ENCODE measurements around the gene TRAF3IP1.
"Not testable (repeated sequence)": the region's sequence is repeated elsewhere in the genome, so short reads cannot be mapped to it uniquely, and the experiment has no call there.

Gene TRAF3IP1

GRCh38 chr2:238441262-238442114, 121.2 kb downstream of the TRAF3IP1 start:
- no peak overlapping the region for H3K4me3 ChIP-seq (replicated peaks; ENCODE audit: low read depth, low read length)
- no peak for DNase-seq (ENCODE audit: extremely low read depth, low read depth)
- TF ChIP-seq CTCF (IDR thresholded peaks at IDR 0.05; ENCODE audit: low read depth, low read length, missing control alignments): no peak

- DNase-seq (ENCODE audit: extremely low read depth, low read depth); H3K4me3 ChIP-seq (replicated peaks; ENCODE audit: low read depth, low read length): not testable (repeated sequence)
These were observed 121.9 kb downstream of the TRAF3IP1 start for GRCh38 chr2:238442257-238442656.

GRCh38 chr2:238444242-238444641, 123.9 kb downstream of the TRAF3IP1 start:
- DNase-seq (ENCODE audit: extremely low read depth, low read depth): no peak
- no peak overlapping the region for H3K4me3 ChIP-seq (replicated peaks; ENCODE audit: low read depth, low read length)
- TF ChIP-seq CTCF (IDR thresholded peaks at IDR 0.05; ENCODE audit: low read depth, low read length, missing control alignments): no peak

GRCh38 chr2:238445409-238446190, 125.3 kb downstream of the TRAF3IP1 start:
- no peak for DNase-seq (ENCODE audit: extremely low read depth, low read depth)
- H3K4me3 ChIP-seq (replicated peaks; ENCODE audit: low read depth, low read length): no peak overlapping the region
- no peak for TF ChIP-seq CTCF (IDR thresholded peaks at IDR 0.05; ENCODE audit: low read depth, low read length, missing control alignments)

GRCh38 chr2:238446371-238446770, 126.1 kb downstream of the TRAF3IP1 start:
- no peak overlapping the region for H3K4me3 ChIP-seq (replicated peaks; ENCODE audit: low read depth, low read length)
- no peak for DNase-seq (ENCODE audit: extremely low read depth, low read depth)
- TF ChIP-seq CTCF (IDR thresholded peaks at IDR 0.05; ENCODE audit: low read depth, low read length, missing control alignments): no peak

GRCh38 chr2:238448031-238448955, 128.0 kb downstream of the TRAF3IP1 start:
- TF ChIP-seq CTCF (IDR thresholded peaks at IDR 0.05; ENCODE audit: low read depth, low read length, missing control alignments): no peak
- no peak overlapping the region for H3K4me3 ChIP-seq (replicated peaks; ENCODE audit: low read depth, low read length)
- DNase-seq (ENCODE audit: extremely low read depth, low read depth): no peak

Measured in HFF-Myc (cell line).